Right forelimb (tissue), 1 donor: ENCODE data around the gene MFAP3L.
"Not testable (repeated sequence)": the region's sequence is repeated elsewhere in the genome, so short reads cannot be mapped to it uniquely, and the experiment has no call there.

Experiments used
- DNase-seq: peaks from one replicate; pipeline ENCODE4 v3.0.0-alpha.2; 2018

MFAP3L gene

GRCh38 chr4:169986369-169986768 lies 39.8 kb downstream of the MFAP3L start:
- DNase-seq = no peak

- DNase-seq = no peak
These were observed 40.3 kb downstream of the MFAP3L start for GRCh38 chr4:169985881-169986280.

DNA sequence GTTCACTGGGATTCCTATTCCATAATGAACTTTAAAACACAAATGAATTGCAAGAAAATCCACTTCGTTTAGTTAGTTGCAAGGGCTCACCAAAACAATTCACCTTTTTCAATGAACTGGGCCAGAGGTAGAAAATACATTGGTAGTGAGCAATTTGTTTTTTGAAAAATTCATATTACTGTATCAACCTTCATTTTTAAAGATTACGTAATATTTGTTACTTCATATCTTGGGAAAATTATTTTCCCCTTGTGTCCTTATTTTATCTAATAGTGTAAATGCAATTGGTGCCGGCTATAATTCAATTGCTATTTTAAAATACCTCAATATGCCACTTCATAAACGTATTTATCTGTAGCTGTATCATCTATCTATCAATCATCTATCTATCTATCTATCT lies 41.5 kb downstream of the MFAP3L start:
- no peak for DNase-seq

GRCh38 chr4:169984173-169984572 lies 42.0 kb downstream of the MFAP3L start:
- DNase-seq = no peak

DNA sequence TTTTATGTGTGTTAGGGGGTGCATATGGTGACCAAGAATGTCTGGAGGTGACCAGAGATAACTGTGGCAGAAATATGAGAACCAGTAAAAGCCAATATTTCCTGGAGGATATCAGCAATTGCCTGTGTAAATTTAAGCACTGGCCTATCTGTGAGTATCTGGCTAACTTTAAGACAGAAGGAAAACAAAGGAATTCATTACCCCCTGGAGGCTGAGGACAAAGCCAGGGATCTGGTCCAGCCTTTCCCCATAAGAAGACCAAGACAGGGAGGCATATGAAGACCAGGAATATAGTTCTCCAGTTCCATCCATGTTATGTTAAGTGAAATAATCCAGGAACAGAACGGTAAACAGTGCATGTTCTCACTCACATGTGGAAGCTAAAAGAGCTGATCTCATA lies 49.2 kb downstream of the MFAP3L start:
- no peak for DNase-seq

DNA sequence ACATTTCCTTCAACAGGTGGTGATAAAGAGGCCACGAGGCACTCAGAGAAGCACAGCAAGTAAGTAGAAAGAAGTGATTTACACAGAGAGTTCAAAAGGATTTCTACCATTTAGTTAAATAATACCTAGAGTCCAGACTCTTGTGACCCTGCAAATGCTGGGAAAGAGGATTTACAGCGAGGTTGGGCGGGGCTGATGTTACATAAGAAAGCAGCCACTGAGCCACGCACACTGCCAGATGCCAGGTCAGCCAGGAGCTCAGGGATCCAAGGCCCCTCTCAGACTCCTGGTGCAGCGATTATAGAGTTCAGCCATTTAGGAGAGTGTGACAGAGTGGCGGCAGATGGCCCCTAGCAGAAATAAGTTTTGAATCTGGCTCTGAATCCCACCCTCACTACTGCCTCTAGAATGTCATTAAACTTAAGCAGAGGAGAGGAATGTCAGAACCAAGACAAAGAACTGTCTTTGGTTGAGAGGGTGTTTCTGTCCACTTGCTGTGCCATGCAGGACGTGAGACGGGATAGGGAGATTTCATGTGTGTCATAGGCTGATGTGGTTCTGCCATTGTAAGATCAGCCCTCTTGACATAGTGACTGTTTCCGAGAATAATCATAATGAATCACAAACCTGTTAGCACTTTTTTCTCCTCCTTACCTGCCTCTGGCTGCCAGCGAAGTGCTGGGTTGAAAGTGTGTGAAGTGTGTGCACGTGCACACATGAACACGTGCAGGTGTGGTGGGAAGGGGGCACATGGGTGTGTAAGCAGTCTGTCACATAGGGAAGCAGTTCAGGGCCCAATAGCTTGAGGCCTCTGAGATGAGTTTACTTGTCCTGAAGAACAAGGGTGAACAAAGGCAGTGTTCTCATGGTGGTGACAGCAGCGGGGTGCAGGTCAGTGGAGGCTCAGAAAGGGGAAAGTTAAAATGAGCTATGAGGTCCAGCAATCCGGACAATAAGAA lies 50.1 kb downstream of the MFAP3L start:
- DNase-seq = no peak

DNA sequence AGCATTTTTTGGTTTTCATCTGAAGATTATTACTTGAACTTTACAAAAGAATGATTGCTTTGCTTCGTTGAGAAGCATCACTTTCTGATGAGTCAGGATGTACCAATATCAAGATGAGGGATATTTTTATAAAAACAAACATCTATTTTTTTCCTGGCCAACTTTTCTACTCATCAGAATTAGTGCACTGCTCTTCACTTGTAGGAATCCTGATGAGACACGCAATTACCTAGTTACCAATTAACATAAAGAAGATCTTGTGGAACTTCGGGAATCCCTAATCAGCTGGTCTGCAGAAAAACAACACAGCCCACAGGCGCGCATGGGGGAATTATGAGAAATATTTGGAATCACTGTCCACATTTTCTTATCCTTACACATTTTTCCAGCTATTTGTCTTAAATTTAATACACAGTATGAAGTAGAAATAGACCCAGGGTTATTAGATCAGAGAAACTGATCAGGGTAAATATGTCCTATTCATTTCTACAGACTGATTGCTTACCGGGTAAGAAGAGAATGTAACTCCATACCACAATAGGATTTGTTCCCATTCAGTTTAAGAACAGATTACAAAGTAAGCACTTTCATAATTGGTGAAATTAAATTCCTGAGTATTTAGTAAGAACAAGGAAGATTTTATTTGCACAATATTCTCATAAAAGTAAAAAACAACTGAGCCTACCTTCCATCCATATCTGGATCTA lies 50.9 kb downstream of the MFAP3L start:
- DNase-seq = no peak

DNA sequence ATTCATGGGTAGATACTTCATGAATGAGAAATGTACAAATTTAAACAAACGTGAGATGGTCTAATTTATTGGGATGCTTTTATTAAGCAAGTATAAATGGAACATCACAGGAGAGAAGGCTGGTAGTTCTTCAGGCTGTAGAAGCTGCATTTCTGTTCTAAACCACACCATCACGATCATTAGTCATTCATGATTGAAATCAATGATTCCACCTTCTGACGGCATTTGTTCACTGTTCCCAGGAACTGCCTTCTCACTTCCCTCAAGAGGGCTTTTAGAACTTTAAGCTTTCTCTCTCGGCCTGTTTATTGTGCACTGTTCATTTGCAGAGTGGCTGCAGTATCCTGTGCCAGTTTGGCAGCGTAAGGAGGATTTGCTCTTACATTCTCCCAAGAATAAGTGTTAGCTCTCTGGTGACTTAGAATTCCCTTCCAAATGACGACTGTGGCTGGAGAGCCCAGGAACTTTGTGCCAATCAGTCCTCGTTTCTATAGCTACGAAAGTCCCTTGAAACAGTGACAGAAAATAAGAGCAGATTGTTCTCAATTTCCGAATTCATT lies 54.7 kb downstream of the MFAP3L start:
- no peak for DNase-seq

DNA sequence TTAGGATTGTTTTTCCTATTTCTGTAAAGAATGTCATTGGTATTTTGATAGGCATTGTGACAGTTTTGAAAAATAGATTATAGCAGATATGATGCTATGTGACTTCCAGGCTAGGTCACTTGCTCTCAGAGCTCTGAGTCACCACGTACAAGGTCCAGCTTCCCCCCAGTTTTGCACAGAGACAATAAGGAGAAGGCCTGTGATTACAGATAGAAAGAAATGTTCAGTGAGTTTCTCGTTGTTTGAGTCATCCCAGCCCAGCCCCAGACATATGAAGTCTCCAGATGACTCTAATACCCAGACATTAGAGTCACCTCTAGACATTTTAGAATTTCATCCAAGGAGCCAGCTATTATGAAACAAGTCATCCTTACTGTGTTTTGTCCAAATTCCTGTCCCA lies 57.2 kb downstream of the MFAP3L start:
- no peak for DNase-seq

DNA sequence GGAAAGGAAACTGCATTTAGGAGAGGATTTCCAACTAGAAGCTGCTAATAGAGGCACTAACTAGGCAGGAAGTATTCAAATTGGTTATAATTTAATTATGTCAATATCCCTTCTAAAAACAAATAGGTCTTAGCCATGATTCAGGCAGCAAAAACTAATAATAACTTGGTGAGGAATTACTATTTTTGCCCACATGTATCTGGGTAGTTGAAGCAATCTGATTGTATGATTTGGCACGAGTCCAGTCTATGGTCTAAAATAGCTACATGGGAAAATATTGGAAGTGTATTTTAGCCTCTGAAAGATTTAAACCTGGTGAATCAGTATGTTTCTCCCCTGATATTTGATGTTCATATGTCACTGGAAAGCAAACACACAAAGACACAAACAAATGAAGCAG lies 62.2 kb downstream of the MFAP3L start:
- DNase-seq = no peak

DNA sequence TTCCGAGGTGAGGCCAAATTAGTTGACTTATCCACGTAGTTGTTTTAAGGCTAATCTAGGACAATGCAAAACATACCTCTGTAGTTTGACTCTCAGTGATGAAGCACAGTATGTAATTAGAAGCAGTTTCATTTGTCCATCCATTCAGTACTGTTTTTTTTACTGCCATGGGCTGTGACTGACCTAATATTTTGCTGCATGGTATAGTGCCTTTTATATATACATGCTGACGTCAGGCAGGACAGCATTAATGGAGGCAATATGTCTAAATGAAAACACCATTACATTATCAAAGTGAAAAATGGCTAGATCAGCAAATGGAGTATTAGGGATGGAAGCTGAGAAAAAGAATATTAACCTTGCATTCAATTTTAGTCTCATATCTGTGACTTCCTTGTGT lies 66.9 kb downstream of the MFAP3L start:
- DNase-seq = no peak

DNA sequence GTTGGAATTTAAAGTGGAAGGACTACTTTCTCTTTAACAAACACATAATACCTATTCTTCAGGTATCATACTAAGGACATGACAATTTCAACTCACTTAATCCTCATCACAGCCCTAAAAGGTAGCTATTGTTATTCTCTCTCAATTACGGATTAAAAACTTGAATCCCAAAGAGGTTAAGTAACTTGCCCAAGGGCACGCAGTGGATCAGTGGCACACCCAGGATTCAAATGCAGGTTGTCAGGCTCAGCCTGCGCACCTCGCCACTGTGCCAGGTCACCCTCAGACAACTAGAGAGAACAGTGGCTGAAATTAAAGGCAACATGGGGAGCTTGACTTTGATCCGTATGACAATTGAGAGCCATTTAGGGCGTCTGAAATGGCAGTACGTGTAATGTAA lies 67.6 kb downstream of the MFAP3L start:
- no peak for DNase-seq

DNA sequence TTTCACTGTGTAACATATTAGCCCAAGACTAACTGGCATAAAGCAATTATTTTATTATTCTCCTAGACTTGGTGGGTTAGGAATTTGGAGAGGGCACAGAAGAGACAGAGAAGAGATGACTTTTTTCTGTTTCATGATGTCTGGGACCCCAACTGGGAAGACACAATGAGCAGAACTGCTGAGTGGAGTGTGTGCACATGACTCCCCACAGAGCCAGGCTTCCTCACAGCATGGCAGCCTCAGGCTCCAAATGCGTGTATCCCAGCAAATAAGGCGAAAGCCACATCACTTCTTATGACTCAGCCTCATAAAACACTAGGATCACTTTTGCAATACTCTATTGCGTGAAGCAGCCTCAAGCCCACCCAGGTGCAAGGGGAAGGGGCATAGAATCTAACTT lies 68.4 kb downstream of the MFAP3L start:
- DNase-seq = no peak

DNA sequence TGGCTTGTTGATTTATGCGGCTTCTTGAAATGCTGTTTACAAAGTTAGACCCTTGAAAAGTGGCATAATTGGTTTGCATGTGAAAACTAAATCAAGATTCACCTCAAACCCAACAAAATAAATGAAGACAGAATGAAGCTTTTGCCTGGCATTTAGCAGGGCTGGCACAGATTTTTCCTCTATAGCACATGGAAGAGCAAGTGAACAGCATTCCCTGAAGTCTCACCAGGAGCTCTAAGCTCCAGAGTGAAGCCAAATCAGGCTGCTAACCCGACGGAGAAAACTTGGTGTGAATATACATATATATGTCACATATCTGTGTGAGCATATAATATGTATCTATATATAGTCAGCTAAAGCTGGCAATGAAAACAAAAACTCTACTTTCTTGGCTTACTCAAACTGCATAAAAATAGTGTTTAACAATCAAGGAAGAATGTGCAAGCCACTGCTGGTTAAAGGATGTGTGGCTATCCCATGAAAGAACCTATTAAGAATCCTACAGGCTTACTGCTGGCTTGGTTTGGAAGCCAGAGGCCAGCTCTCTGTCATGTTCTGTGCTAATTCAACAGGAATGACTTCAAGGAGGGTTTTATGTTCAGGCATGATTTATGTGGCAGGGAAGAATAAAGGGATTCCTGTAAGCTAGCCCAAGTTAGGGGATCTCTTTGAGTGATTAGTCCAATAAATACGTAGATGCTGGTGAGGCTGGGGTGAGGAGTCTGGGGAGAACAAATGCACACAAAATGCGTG lies 69.9 kb downstream of the MFAP3L start:
- DNase-seq = no peak

GRCh38 chr4:169955521-169955920 lies 70.7 kb downstream of the MFAP3L start:
- DNase-seq = no peak

DNA sequence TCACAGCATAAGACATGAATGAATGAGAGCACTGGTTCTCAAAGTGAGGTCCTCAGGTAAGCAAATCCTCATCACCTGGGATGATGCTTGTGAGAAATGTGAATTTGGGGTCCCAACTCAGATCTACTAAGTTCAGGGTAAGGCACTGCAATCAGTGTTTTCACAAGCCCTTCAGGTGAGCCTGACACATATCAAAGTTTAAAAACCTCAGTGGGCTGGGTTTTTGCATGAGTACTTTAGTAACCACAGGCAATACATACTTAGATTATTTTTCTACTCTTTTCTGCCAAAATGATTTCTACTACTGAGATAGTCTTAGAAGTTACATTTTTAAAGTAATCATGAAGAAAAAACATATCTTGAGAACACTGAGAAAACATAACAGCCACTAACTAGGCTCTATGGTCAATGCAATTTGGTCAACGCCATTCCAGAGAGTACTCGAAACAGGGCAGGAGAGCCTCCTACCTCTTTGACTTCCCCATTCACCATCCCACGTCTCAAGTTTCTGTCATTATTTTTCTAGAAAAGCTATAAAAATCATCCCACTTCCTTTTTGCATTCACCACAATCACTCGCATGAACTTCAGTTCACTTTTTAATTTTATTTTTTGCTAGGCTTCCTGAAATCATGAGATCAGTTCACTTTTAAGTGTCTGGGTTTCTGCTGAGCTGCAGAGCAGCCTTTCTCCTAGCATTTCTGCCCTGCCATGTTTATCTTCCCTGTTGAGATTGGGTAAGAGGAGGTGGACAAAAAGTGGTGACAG lies 73.8 kb downstream of the MFAP3L start:
- no peak for DNase-seq

GRCh38 chr4:169948271-169948670 lies 77.9 kb downstream of the MFAP3L start:
- DNase-seq = no peak

- DNase-seq = no peak
These were observed 80.6 kb downstream of the MFAP3L start for GRCh38 chr4:169945636-169946035.

DNA sequence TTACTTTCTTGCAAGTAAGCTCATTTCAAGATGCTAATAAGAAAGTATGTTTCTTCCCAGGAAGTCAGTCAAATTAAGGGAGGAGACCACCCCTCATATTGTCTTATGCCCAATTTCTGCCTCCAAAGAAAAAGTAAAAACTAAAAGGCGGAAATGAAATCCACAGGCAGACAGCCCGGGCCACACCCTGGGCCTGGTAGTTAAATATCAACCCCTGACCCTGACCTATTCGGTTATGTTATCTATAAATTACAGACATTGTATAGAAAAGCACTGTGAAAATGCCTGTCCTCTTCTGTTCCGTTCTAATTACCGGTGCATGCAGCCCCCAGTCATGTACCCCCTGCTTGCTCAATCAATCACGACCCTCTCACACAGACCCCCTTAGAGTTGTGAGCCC lies 82.6 kb downstream of the MFAP3L start:
- DNase-seq = not testable (repeated sequence)

GRCh38 chr4:169941141-169941540 lies 85.1 kb downstream of the MFAP3L start:
- DNase-seq = no peak

GRCh38 chr4:169940460-169940859 lies 85.7 kb downstream of the MFAP3L start:
- DNase-seq = no peak
